PFSK-1 (cell line): ENCODE measurements around the gene MC5R.

Experiments
- POLR2AphosphoS5 ChIP-seq: IDR thresholded peaks from 2 replicates; pipeline ENCODE4 v1.6.1; 2012; ENCODE audit warnings: low read depth, mild to moderate bottlenecking, control low read depth, low read length, moderate library complexity
- TAF1 ChIP-seq: IDR thresholded peaks from 2 replicates; pipeline ENCODE4 v1.6.1; 2012; ENCODE audit warnings: low read length, control low read depth, borderline replicate concordance; ENCODE audit not compliant: insufficient read depth

GRCh38 chr18:13872932-13873331, 49.0 kb downstream of the MC5R start:
- TF ChIP-seq TAF1 (no peak), POLR2AphosphoS5 (no peak)
